Measurements from ENCODE around the gene NRM. TPM values are rescaled to one million over a fixed set of nuclear protein-coding genes. Genes with fewer than 3 reads are reported as not detected.

The NRM gene
- total and polyA plus RNA-seq, 2 of the 13 experiments (the other 11 are each of a cell fraction or from before 2014, with no cell fraction given): 12.5 to 16.0 TPM

- TF ChIP-seq ATRX (CRISPR knock-in tag; IDR thresholded peaks at IDR 0.05; ENCODE audit: borderline replicate concordance) (no peak), NCOA2 (CRISPR knock-in tag; IDR thresholded peaks at IDR 0.05) (peak; percentile 64), ZNF335 (CRISPR knock-in tag; IDR thresholded peaks at IDR 0.05) (no peak; the same call in 1 of the 2 replicates), ZBTB8A (CRISPR knock-in tag; IDR thresholded peaks at IDR 0.05; ENCODE audit: borderline replicate concordance, low read depth) (no peak), FOXJ3 (CRISPR knock-in tag; IDR thresholded peaks at IDR 0.05; ENCODE audit: borderline replicate concordance) (peak; percentile 80; the same call in 1 of the 2 replicates), ZNF234 (CRISPR knock-in tag; conservative IDR thresholded peaks at IDR 0.05) (no peak), SRSF1 (optimal IDR thresholded peaks at IDR 0.05; ENCODE audit: low read depth, low read length) (peak; percentile 55), ZNF567 (CRISPR knock-in tag; IDR thresholded peaks at IDR 0.05; ENCODE audit: borderline replicate concordance) (peak; percentile 90), HDAC1 (CRISPR knock-in tag; IDR thresholded peaks at IDR 0.05) (peak; percentile 91), TBP (CRISPR knock-in tag; IDR thresholded peaks at IDR 0.05) (no peak), NBN (conservative IDR thresholded peaks at IDR 0.05) (no peak), CENPT (CRISPR knock-in tag; IDR thresholded peaks at IDR 0.05; ENCODE audit: low read depth) (0 out of 2 replicates have a peak, but pooled peaks have one; percentile 57), GABPB1 (CRISPR knock-in tag; IDR thresholded peaks at IDR 0.05) (peak; percentile 96), ZBTB4 (CRISPR knock-in tag; IDR thresholded peaks at IDR 0.05; ENCODE audit: borderline replicate concordance) (no peak), FUBP1 (CRISPR knock-in tag; IDR thresholded peaks at IDR 0.05; ENCODE audit: borderline replicate concordance) (no peak), ZNF563 (CRISPR knock-in tag; IDR thresholded peaks at IDR 0.05) (no peak), PHB2 (IDR thresholded peaks at IDR 0.05; ENCODE audit: partially characterized antibody) (no peak), CTCF (CRISPR knock-in tag; IDR thresholded peaks at IDR 0.05) (peak; percentile 91), ZFY (CRISPR knock-in tag; IDR thresholded peaks at IDR 0.05) (peak; percentile 88), SNAI1 (CRISPR knock-in tag; IDR thresholded peaks at IDR 0.05; ENCODE audit: borderline replicate concordance) (no peak)
- TF ChIP-seq, protein P1, sequence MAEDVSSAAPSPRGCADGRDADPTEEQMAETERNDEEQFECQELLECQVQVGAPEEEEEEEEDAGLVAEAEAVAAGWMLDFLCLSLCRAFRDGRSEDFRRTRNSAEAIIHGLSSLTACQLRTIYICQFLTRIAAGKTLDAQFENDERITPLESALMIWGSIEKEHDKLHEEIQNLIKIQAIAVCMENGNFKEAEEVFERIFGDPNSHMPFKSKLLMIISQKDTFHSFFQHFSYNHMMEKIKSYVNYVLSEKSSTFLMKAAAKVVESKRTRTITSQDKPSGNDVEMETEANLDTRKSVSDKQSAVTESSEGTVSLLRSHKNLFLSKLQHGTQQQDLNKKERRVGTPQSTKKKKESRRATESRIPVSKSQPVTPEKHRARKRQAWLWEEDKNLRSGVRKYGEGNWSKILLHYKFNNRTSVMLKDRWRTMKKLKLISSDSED (CRISPR knock-in tag; IDR thresholded peaks at IDR 0.05): no peak
Measured at GRCh38 chr6:30672445-30673253, 18.1 kb downstream of the NRM start, which contains the start of gene DHX16 (continued).

All from HepG2 (cell line).